Urothelium cell line (cell line): ENCODE measurements around the gene SMARCAD1.

Source experiments
- DNase-seq: peaks from one replicate; pipeline ENCODE4 v3.0.0; 2011; ENCODE audit warnings: low spot score, mixed read lengths
- FAIRE-seq: peaks from 2 replicates; lab custom pipeline; 2011; peaks lifted over from hg19 to GRCh38; lab: Jason Lieb, UNC

SMARCAD1 gene

DNA sequence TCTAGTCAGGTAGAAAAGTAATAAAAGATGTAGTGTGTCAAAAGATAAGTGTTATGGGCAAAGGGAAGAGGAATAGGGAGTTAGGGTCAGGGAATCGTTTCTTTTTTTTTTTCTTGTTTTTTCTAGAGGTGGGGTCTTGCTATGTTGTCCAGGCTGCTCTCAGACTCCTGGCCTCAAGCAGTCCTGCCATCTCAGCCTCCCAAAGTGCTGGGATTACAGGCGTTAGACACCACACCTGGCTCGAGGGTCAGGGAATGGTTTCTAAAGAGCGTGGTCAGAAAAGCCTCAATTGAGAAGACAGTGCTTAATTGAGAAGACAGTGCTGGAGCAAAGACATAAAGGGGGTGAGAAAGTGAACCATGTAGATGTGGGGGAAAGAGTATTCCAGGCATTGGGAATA is 19.1 kb downstream of the SMARCAD1 start:
- no peak for DNase-seq
- FAIRE-seq = no peak

- FAIRE-seq (no peak), DNase-seq (no peak)
Observed at GRCh38 chr4:94228493-94229216, 21.0 kb downstream of the SMARCAD1 start.

- DNase-seq (no peak), FAIRE-seq (no peak)
Observed at GRCh38 chr4:94232519-94232918, 24.9 kb downstream of the SMARCAD1 start.

- FAIRE-seq = no peak
- no peak for DNase-seq
Observed at GRCh38 chr4:94235825-94236224, 28.2 kb downstream of the SMARCAD1 start.

GRCh38 chr4:94237271-94237670 is 29.6 kb downstream of the SMARCAD1 start:
- no peak for DNase-seq
- no peak for FAIRE-seq

DNA sequence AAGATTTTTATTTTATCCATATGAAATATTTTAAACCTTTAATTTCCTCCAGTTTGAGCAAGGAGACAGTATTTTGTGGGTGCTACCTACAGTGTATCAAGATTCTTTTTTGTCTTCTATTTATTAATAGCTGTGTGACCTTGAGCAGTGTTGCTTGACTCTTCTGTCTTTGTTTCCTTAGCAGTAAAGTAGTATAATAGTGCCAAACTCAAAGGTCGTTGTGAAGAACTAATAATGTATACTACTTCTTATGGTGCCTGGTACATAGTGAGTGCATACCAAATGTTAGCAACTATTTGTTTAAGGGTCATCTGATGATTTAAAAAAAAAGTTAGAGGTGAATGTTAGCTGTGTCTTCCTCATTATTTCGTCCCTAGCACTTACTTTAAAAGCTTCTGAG is 30.5 kb downstream of the SMARCAD1 start:
- no peak for FAIRE-seq

DNA sequence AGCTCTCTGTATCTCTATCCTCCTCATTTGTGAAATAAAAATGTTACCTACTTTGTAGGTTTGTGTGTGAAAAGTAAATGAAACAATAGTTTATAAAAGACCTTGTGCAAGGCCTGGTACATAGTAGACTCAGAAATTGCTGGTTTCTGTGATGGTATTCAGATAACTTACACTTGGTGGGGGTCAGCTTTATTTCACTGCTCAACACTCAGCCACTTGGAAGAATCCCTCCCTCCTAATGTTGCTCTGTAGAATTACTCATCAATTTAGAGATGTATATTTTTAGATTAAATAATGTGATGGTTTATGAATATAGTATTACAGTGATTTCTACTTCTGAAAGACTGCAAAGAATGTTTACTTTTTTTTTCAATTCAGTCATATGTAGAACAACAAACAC is 32.7 kb downstream of the SMARCAD1 start:
- FAIRE-seq (no peak), DNase-seq (no peak)

More for the DNA sequence above, 30.5 kb downstream of the SMARCAD1 start:
- DNase-seq = no peak

DNA sequence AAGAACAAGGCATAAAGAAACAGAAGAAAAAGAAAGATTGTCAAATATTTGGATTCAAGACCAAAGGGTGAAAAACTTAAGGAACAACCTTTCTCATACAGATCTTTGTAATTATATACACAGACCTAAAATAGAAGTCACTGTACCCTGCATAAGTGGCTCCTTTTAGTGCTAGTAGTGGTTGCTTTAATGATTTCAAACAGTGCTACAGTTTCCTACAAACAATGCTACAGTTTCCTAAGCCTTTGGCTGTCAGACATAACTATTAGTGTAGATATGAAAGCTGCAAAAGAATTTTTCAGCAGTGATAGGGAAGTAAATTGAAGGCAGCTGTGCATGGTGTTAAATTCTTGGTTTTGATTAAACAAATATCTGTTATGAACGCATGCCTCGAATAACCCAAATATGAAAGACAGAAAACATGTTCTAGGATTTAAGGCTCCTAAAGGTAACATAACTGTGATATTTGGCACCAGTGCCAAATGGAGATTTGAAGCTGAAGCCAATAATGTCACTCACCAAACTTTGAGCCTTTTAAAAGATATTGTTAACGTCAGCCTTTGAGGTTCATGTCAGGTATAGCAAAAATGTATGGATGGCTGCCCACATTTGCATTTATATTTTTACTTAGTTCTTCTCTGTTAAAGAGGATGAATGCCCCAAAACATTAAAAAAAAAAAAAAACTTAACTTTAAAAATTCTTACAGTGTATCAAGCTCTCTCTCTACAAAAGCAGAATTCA is 36.6 kb downstream of the SMARCAD1 start:
- no peak for FAIRE-seq

GRCh38 chr4:94244829-94245185 is 37.1 kb downstream of the SMARCAD1 start:
- DNase-seq = no peak
- no peak for FAIRE-seq

More for the DNA sequence above, 36.6 kb downstream of the SMARCAD1 start:
- no peak for DNase-seq

DNA sequence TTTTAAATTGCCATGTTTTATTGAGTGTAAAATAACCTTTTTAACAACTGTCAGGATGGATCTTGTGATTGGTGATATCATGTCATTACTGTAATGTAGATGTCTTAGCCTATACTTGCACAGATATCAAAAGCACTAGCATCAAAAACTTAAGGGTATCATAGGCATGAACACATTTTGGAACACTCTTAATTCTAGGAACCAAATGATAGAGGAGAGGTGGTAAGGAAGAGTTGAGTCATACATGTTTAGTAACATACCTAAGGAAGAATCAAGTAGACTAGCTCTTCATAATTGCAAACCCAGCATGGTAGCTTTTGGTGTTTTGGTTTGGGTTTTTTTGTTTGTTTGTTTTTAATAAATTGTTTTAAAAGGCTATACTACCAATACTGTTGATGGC is 43.4 kb downstream of the SMARCAD1 start:
- FAIRE-seq (no peak), DNase-seq (no peak)

DNA sequence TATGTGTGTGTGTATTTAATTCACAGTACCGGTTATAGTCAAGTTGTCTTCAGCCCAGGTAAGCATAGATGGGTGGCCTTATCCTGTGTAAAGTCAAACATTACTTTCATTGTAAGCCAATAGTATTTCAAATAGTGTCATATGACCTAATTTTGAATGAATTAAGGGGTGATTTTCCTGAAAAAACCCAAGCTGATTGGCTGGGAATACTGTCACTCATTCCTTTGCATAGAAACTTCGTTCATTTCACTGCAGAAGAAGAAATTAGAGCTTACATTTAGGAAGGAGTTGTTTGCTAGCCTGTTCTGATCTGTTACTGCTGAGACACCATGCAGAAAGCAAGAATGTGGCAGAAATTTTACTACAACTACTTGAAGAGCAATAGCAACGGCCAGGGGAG is 45.4 kb downstream of the SMARCAD1 start:
- FAIRE-seq (no peak), DNase-seq (no peak)

- FAIRE-seq = no peak
- no peak for DNase-seq
Observed at GRCh38 chr4:94256144-94256783, 48.6 kb downstream of the SMARCAD1 start.

- DNase-seq = no peak
- no peak for FAIRE-seq
Observed at GRCh38 chr4:94256828-94257227, 49.2 kb downstream of the SMARCAD1 start.

DNA sequence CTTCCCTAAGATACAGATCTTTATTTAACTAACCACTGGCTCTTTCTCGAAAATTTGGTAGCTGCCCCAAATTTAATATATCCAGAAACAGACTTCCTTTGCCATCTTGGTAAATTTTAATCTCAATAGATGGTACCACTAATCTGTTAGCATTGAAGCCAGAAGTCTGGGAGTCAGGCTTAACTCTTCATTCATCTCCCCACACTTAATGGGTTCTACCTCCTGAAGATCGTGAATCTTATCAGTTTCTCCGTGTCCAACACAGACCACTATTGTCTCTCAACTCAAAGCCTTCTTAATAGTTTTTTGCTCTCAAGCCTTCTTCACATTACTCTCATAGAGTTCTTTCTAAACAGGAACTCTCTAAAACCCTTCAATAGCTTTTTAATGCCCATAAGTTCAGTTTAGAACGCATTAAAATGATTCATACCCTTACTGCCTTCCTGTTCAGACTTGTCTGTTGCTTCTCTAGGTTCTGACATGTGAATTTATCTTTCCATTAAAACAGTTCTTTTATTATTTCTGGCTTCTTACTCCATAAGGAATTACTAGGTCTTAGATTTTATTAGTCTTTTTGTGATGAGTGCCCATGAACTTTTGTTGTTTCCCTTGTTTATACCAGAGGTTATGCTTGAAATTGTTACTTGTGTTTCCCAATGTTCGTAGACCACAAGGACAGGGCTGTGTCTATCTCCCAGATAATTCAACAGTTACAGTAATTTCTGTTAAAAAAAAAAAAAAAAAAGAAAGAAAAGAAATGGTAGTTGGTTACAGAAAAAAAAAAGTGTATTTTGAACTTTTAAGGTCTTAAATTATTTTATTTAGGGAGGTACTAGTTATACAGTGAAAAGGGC is 54.7 kb downstream of the SMARCAD1 start:
- FAIRE-seq (no peak), DNase-seq (no peak)

DNA sequence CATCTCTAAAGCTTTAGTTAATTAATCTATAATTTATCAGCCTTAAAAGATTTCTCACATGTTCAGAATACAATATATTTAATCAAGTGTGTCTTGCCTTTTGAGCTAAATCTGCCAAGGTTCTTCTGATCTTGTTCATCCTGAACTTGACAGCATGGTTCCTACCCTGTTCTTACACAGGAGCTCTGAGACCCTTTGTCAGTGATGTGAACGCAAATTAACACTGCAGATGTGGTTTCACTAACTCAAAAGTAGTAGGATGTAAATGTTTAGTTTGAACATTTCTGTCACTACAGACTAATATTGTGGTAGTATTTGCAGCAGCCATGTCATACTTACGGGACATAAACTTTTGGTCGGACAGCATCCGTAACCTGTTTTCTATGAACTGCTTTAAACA is 59.4 kb downstream of the SMARCAD1 start:
- FAIRE-seq (no peak), DNase-seq (no peak)

DNA sequence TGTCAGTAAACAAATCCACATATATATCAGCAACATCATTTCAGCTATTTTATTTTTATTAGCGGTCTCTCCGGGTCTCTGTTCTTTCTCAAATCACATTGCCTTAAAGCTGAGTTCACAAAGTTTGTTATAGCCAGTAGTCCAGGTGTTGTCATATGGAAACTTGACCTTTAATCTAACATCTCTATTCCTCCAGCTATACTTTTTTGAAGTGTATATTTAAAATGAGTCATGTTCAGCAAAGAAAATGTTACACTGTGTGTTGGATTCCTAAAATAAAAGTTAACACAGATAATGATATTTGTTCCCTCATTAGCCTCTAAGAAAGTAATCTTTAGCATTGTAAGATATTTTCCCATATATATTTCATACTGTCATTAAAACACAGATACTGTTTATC is 63.6 kb downstream of the SMARCAD1 start:
- DNase-seq (no peak), FAIRE-seq (no peak)

GRCh38 chr4:94274912-94275311 is 67.2 kb downstream of the SMARCAD1 start:
- DNase-seq (no peak), FAIRE-seq (no peak)

DNA sequence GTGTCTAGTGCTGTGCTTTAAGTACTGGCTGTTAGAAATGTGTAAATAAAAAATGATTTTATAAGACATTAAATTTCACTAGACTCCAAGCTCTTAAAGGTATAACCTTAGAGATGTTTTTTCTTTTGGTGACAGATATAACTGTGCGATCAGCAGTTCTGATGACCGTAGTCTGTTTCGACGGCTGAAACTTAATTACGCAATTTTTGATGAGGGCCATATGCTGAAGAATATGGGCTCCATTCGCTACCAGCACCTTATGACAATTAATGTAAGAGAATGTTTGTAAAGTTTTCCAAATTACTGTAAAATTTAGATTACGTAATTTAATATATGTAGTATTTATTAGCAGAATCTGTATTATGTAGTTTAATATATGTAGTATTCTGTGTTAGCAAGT is 68.5 kb downstream of the SMARCAD1 start:
- FAIRE-seq (no peak), DNase-seq (no peak)

GRCh38 chr4:94277534-94277933 is 69.9 kb downstream of the SMARCAD1 start:
- DNase-seq (no peak), FAIRE-seq (no peak)

- FAIRE-seq (no peak), DNase-seq (no peak)
Observed at GRCh38 chr4:94278781-94279180, 71.1 kb downstream of the SMARCAD1 start.

DNA sequence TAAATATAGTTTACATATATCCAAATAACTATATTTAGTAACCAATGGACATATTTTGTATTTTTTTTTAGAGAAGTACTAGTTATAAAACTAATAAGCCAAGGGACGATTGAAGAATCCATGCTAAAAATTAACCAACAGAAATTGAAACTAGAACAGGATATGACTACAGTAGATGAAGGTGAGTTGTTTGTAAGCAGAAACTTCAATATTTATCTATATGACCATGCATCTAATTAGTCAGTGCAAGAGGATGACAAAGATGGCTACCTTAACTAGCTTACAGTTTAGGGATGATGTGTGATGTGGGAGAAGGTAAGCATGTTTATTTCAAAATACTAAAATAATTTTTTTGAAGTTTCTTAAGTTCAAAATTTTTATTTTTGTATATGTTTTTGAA is 77.2 kb downstream of the SMARCAD1 start:
- FAIRE-seq = no peak
- no peak for DNase-seq
